Activated CD8-positive, alpha-beta memory T cell treated with anti-CD3 and anti-CD28 coated beads, Interleukin-2, amount 10 ng/mL, durations not matched to agents 7 days and 5 days (primary cell): ENCODE measurements around the gene SGCE. TPM values are rescaled to one million over a fixed set of nuclear protein-coding genes. Genes with fewer than 3 reads are reported as not detected.

ENCODE experiments used
- ATAC-seq: fragments of 150-1000 bp; cut with Tn5 transposase; one replicate; pipeline ENCODE4 v1.10.0; 2021; ENCODE audit warnings: moderate library complexity
- CTCF ChIA-PET: fragments of 350-600 bp; sonication (Branson Sonifier 250); formaldehyde crosslinking; loops from one replicate; lab custom pipeline; 2021; ENCODE audit warnings: antibody characterized with exemption; lab: Charles Lee
- DNase-seq: peaks from one replicate; pipeline ENCODE4 v3.0.0-alpha.2; 2020
- H3K27ac Mint-ChIP-seq: one replicate; pipeline ENCODE4 v1.8.0; 2021; ENCODE audit warnings: mild to moderate bottlenecking, mixed read lengths
- H3K27me3 Mint-ChIP-seq: one replicate; pipeline ENCODE4 v1.8.0; 2021; ENCODE audit warnings: mixed read lengths
- H3K36me3 Mint-ChIP-seq: one replicate; pipeline ENCODE4 v1.8.0; 2021; ENCODE audit warnings: mild to moderate bottlenecking, mixed read lengths
- H3K4me1 Mint-ChIP-seq: one replicate; pipeline ENCODE4 v1.8.0; 2021; ENCODE audit warnings: mixed read lengths
- H3K4me3 Mint-ChIP-seq: one replicate; pipeline ENCODE4 v1.8.0; 2021; ENCODE audit warnings: mild to moderate bottlenecking, moderate library complexity, mixed read lengths
- H3K9me3 Mint-ChIP-seq: one replicate; pipeline ENCODE4 v1.8.0; 2022; ENCODE audit warnings: low read depth, mixed read lengths
- total RNA-seq, 2 experiments: library from RNA; stranded (reverse); gene quantifications; one replicate each; pipeline ENCODE4 v1.2.3, GENCODE V29; 2021

SGCE gene
- total RNA-seq, 2 experiments from 2014 or later: 2.4 to 3.2 TPM

DNA sequence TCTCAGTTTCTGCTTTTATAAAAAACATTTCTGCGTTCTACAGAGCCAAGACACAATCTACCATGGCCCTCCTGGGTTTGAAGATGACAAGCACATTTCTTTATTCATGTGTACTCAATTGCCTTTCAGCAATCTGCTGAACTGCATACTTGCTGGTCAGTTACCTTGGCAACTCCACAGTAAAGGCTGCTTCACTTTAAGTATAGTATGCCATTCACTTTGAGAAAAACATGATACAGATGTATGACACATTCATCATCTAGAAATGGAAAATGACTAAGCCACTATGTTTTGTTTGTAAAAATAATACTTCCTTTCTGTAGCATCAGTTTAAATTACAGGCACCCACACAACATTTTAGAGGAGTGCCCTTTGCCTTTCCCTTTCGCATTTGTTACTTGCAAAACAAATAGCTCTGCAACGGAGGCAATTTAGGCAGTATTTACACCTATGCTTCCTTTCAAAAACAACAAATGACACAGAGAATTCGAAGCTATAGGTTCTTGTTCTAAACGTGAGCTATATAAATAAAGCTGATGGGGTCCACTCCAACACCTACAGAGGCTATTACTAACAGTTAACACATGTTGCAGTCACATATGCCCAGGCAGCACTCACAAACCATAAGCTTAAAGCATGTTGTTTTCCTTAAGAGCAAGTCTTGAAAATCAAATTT is 23.5 kb downstream of the SGCE start:
- Mint-ChIP-seq H3K9me3 (no peaks in the 10 kb centered on the region), H3K27me3 (peaks cover 25% of the 10 kb centered on the region), H3K4me3 (no peak overlapping the region), H3K36me3 (no peaks in the 10 kb centered on the region), H3K27ac (no peak overlapping the region), H3K4me1 (no peaks in the 10 kb centered on the region)
- no peak for DNase-seq
- CTCF ChIA-PET: interaction anchor here (1.6 kb wide), 1 partner anchor 8 kb away, joined by 4 read pairs; no protein-coding TSS in a partner anchor
- ATAC-seq: no peak

DNA sequence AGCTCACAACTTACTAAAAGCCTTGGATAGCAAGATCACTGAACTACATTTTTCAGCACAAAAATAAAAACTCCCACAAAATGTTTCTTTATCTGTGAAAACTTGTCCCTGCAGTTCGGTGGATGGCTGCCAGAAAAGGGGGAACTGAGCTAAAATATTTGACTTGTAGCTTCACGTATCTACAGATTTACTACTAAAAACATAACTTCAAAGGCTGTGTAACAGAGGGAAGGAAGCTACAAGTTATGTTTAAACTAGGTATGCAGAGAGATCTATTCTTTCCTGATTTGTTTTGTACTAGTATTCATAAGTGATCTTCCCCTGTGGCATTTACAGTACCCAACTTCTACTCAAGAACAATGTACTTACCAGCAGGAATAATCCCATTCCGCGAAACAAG is 25.1 kb downstream of the SGCE start:
- H3K4me1 Mint-ChIP-seq: no peaks in the 10 kb centered on the region
- CTCF ChIA-PET: no interaction called here
- H3K27me3 Mint-ChIP-seq: peaks cover 21% of the 10 kb centered on the region
- no peaks in the 10 kb centered on the region for H3K36me3 Mint-ChIP-seq
- DNase-seq: no peak
- no peak overlapping the region for H3K27ac Mint-ChIP-seq
- no peak for ATAC-seq
- no peaks in the 10 kb centered on the region for H3K9me3 Mint-ChIP-seq
- H3K4me3 Mint-ChIP-seq: no peak overlapping the region

DNA sequence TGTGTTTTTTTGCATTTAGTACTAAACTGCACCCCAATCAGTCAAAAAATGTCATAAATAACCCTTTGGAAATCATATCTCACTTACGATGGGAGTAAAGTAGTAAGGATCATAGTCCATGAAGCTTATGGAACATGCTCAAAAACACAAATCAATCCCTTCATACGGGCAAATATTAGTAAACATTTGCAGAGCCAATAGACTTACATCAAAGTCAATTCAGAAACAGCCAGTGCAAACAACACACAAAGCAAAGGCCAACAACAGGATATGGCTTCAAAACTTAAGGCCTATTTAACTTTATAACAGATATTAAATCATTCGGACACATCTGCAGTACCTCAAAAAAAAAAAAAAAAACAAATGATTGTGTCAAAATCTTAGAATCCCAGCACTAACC is 32.1 kb downstream of the SGCE start:
- DNase-seq (no peak), ATAC-seq (no peak)
- H3K4me1 Mint-ChIP-seq: peaks cover 12% of the 10 kb centered on the region
- peaks cover 9% of the 10 kb centered on the region for H3K27me3 Mint-ChIP-seq
- no peaks in the 10 kb centered on the region for H3K9me3 Mint-ChIP-seq
- CTCF ChIA-PET: interaction anchor here (1.0 kb wide), 1 partner anchor 13 kb away, joined by 3 read pairs; no protein-coding TSS in a partner anchor
- H3K36me3 Mint-ChIP-seq: no peaks in the 10 kb centered on the region
- H3K4me3 Mint-ChIP-seq: no peak overlapping the region
- H3K27ac Mint-ChIP-seq: no peak overlapping the region

DNA sequence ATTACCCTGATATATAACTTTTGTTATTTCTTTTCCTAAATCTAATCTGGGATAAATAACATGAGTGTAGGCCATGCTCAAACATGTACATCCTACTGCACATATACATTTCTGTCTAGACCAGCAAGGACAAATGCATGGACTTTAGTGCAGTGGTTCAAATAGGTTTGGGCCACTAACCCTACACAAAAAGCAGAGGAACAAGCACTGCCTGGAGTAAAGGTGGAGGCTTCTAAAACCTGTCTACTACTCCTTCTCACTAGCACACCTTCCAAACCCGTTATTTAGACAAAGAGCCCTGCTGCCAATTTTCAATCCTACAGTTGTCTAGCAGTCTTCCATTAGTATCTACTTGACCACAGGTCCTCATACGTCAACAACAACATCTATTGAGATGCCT is 34.8 kb downstream of the SGCE start:
- Mint-ChIP-seq H3K9me3 (no peaks in the 10 kb centered on the region), H3K36me3 (no peaks in the 10 kb centered on the region), H3K4me1 (peaks cover 12% of the 10 kb centered on the region), H3K27ac (no peak overlapping the region), H3K27me3 (peaks cover 7% of the 10 kb centered on the region), H3K4me3 (no peak overlapping the region)
- ATAC-seq: no peak
- CTCF ChIA-PET: interaction anchor here (0.6 kb wide), 1 partner anchor 574 kb away, joined by 3 read pairs; no protein-coding TSS in a partner anchor
- DNase-seq: no peak

DNA sequence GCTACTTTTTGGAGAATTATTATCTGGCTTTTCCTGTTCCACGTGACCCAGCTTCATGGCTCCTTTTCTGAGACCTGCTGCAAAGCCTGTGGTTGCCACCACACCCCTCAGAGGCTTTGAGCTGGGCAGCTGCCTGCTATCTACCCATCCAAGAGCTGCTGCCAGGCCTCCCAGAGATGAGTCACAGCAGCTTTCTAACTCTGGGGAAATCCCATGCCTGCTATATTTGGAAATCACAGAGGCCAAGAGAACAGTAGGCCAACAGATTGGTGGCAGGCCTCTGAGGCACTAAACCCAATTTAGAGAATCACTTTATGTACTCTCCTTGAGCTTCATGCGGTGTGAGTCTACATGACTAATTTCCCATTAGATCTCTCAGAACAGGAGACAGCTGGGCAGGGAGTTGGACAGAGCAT is 35.2 kb downstream of the SGCE start:
- CTCF ChIA-PET: interaction anchor here (0.6 kb wide), 1 partner anchor 574 kb away, joined by 3 read pairs; no protein-coding TSS in a partner anchor
- Mint-ChIP-seq H3K27ac (no peak overlapping the region), H3K4me3 (no peak overlapping the region), H3K9me3 (no peaks in the 10 kb centered on the region), H3K36me3 (no peaks in the 10 kb centered on the region), H3K27me3 (peaks cover 6% of the 10 kb centered on the region), H3K4me1 (peaks cover 12% of the 10 kb centered on the region)
- ATAC-seq: peak; percentile 84
- peak; percentile 67 for DNase-seq

DNA sequence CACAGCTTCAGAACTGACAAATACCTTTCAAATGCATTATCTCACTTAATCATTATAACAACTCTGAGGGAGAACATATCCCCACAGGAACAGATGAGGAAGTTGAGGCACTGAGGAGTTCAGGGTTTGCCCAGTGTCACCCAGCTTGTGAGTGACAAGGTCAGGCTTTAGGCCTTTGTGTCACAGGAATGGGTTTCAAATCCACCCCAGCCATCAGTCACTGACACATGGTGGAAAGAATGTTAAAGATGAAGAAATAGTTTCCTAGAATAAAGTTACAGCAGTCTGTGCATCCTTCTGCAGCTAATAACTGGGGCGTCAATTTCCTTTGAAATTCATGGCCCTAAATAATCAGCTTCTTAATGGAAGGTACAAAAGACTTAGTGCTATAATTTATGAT is 37.8 kb downstream of the SGCE start:
- H3K9me3 Mint-ChIP-seq: no peaks in the 10 kb centered on the region
- H3K27me3 Mint-ChIP-seq: no peaks in the 10 kb centered on the region
- DNase-seq (no peak), ATAC-seq (no peak)
- H3K4me1 Mint-ChIP-seq: peaks cover 12% of the 10 kb centered on the region
- no peaks in the 10 kb centered on the region for H3K36me3 Mint-ChIP-seq
- H3K4me3 Mint-ChIP-seq: no peak overlapping the region
- CTCF ChIA-PET: no interaction called here
- no peak overlapping the region for H3K27ac Mint-ChIP-seq

DNA sequence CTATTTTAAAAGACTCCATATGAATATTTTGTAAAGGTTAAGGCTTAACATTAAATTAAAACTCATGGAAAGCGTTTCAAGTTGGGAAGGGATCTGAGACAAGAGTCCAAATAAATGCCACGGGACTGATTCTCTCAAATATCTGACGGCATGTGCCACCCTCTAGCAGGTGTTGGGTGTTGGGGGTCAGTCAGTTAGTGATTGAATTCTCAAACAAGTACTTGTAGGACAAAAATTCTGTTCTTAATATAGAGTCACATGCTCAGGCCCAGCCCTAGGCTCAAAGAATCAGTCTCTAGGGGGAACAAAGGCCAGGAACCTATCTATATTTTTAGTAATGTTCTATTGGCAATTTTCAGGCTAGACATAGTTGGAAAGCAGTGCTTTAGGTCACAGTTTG is 39.1 kb downstream of the SGCE start:
- peaks cover 12% of the 10 kb centered on the region for H3K4me1 Mint-ChIP-seq
- H3K27ac Mint-ChIP-seq: no peak overlapping the region
- no peaks in the 10 kb centered on the region for H3K36me3 Mint-ChIP-seq
- H3K4me3 Mint-ChIP-seq: no peak overlapping the region
- DNase-seq (no peak), ATAC-seq (no peak)
- no peaks in the 10 kb centered on the region for H3K9me3 Mint-ChIP-seq
- CTCF ChIA-PET: no interaction called here
- no peaks in the 10 kb centered on the region for H3K27me3 Mint-ChIP-seq

DNA sequence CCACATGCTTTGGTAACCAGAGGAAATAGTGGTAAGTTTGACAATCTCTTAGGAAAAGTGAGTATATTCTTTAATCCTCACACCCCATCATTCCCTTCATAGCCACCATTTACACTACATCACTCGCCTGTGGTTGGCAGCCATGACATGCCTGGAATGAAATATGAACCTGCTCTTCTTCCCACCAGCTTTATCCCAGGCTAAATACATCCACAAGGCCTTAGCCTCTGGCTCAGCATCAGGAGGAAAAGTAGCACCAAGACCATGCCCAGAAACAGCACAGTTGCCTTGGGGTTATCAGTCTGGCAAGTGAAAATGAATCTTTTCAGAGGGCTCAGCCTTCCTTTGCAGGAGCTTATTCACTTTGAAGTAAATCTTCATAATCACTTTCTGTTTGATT is 40.3 kb downstream of the SGCE start:
- Mint-ChIP-seq H3K9me3 (no peaks in the 10 kb centered on the region), H3K36me3 (no peaks in the 10 kb centered on the region), H3K27ac (no peak overlapping the region), H3K27me3 (no peaks in the 10 kb centered on the region), H3K4me1 (peaks cover 2% of the 10 kb centered on the region), H3K4me3 (no peak overlapping the region)
- DNase-seq: no peak
- ATAC-seq: no peak
- CTCF ChIA-PET: no interaction called here

DNA sequence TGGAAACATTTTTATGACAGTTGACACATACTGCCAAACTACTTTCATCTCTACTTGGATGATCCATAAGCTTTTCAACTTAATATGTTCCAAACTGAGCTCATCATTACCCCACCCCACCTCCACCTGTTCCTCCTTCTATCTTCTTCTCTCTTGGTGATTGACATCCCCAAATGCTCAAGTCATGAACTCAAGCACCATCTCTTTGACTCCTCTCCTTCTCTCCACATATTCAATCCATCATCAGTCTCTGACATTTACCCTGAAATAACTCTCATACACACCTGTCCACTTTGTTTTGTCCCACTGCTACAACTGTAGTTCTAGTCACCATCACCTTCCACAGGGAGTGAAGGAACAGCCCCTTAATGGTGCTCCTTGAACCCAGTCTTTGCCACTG is 43.3 kb downstream of the SGCE start:
- Mint-ChIP-seq H3K9me3 (no peaks in the 10 kb centered on the region), H3K4me1 (no peaks in the 10 kb centered on the region), H3K36me3 (no peaks in the 10 kb centered on the region), H3K4me3 (no peak overlapping the region), H3K27ac (no peak overlapping the region), H3K27me3 (peaks cover 11% of the 10 kb centered on the region)
- CTCF ChIA-PET: no interaction called here
- ATAC-seq (no peak), DNase-seq (no peak)

DNA sequence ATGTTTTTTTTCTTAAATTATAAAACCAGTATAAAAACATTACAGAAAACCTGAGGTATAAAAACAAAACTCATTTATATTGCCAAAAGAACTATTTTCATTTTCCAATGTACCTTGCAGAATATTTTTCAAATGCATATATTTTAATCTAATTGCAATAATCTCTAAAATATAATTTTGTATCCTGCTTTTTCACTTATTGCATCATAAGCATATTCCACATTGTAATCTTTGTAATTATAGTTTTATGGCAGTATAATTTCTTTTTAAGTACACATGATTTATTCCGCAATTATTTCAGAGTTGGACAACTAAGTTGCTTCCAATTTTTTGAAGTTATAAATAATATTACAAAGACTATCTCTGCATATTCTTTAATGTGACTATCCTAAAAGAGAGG is 43.7 kb downstream of the SGCE start:
- no peaks in the 10 kb centered on the region for H3K36me3 Mint-ChIP-seq
- H3K4me1 Mint-ChIP-seq: no peaks in the 10 kb centered on the region
- H3K9me3 Mint-ChIP-seq: no peaks in the 10 kb centered on the region
- DNase-seq (no peak), ATAC-seq (no peak)
- CTCF ChIA-PET: no interaction called here
- H3K27ac Mint-ChIP-seq: no peak overlapping the region
- H3K27me3 Mint-ChIP-seq: peaks cover 11% of the 10 kb centered on the region
- H3K4me3 Mint-ChIP-seq: no peak overlapping the region

DNA sequence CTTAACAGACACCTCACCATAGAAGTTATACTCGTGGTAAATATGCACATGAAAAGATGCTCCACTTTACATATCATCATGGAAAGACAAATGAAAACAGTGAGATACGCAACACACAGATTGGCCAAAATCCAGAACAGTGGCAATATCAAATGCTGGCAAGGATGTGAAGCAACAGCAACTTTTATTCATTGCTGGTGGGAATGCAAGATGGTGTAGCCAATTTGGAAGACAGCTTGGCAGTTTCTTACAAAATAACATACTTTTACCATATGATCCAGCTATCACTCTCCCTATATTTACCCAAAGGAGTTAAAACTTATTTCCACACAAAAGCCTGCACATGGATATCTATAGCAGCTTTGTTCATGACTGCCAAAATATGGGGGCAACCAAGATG is 46.4 kb downstream of the SGCE start:
- Mint-ChIP-seq H3K27ac (no peak overlapping the region), H3K9me3 (peaks cover 2% of the 10 kb centered on the region), H3K4me3 (no peak overlapping the region), H3K27me3 (peaks cover 13% of the 10 kb centered on the region), H3K4me1 (no peaks in the 10 kb centered on the region), H3K36me3 (no peaks in the 10 kb centered on the region)
- DNase-seq (no peak), ATAC-seq (no peak)
- CTCF ChIA-PET: no interaction called here

DNA sequence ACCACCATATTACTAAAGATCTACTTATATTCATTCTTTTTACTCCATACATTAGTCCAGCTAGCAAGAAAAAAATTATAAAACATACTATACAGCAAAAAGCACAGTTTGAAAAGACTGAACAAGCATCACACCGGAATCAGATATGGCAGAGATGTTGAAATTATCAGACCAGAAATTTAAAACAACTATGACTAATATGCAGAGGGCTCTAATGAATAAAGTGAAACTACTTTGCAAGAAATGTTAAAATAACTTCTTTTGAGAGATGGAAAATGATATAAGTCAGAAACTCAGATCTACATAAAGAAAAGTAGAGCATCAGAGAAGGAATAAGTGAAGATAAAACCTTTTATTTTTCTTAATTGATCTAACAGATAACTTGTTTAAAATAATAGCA is 50.9 kb downstream of the SGCE start:
- no peak overlapping the region for H3K4me3 Mint-ChIP-seq
- CTCF ChIA-PET: no interaction called here
- no peak for DNase-seq
- no peaks in the 10 kb centered on the region for H3K36me3 Mint-ChIP-seq
- no peak overlapping the region for H3K27ac Mint-ChIP-seq
- H3K4me1 Mint-ChIP-seq: no peaks in the 10 kb centered on the region
- H3K27me3 Mint-ChIP-seq: peaks cover 11% of the 10 kb centered on the region
- ATAC-seq: no peak
- peaks cover 2% of the 10 kb centered on the region for H3K9me3 Mint-ChIP-seq

DNA sequence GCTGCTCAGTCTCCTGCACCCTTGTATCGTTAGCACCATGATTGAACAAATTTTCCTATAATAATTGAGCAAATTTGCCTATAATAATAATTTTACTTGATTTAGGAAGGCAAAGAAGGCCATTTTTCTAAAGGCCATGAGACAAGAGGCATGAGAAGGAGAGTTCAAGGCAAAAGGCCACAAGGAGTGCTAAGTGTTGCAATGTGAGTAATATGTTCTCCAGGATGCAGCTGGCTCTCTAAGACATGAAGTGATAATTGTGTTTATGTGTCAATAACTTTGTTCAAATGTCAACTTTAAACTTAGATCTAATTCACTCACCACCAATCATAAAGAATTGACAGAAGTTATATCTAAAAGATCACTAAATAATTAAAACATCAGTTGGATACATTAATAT is 53.8 kb downstream of the SGCE start:
- Mint-ChIP-seq H3K4me3 (no peak overlapping the region), H3K36me3 (no peaks in the 10 kb centered on the region), H3K27ac (no peak overlapping the region), H3K27me3 (peaks cover 2% of the 10 kb centered on the region), H3K9me3 (peaks cover 2% of the 10 kb centered on the region), H3K4me1 (no peaks in the 10 kb centered on the region)
- CTCF ChIA-PET: no interaction called here
- ATAC-seq (no peak), DNase-seq (no peak)

DNA sequence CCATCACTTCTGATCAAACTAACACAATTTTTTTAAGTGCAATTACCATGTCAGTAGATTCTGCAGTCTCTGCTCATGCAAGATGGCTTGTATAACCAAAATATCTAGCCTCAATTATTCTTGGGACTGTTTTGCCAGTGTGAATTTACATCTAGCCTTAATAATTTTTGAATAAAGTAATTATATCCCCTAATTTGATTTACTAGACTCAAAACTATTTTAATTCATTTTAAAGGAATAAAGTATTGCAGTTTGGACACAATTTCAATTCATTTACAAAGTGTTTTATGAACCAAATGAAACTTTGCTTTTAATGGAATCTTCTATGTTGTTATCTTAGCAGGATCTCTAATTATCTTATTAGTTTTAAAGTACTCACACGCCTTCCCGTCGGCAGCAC is 55.7 kb downstream of the SGCE start:
- no peaks in the 10 kb centered on the region for H3K4me1 Mint-ChIP-seq
- no peak overlapping the region for H3K27ac Mint-ChIP-seq
- H3K4me3 Mint-ChIP-seq: no peak overlapping the region
- H3K36me3 Mint-ChIP-seq: no peaks in the 10 kb centered on the region
- H3K27me3 Mint-ChIP-seq: no peaks in the 10 kb centered on the region
- CTCF ChIA-PET: no interaction called here
- DNase-seq (no peak), ATAC-seq (no peak)
- no peaks in the 10 kb centered on the region for H3K9me3 Mint-ChIP-seq
